OCI-LY1 (cell line): Measurements from ENCODE around the gene RAD52.

Experiments used
- H2AFZ ChIP-seq: fragments of 200-600 bp; sonication (generic), shearing (Covaris generic); 2 replicates; pipeline ENCODE4 v1.6.0; 2014; ENCODE audit warnings: antibody characterized with exemption, mild to moderate bottlenecking, low read length
- H3F3A ChIP-seq: fragments of 200-600 bp; sonication (generic), shearing (Covaris generic); 2 replicates; pipeline ENCODE4 v1.6.0; 2014; ENCODE audit warnings: mild to moderate bottlenecking, antibody characterized with exemption, low read length, moderate library complexity; ENCODE audit not compliant: insufficient read depth
- H3K27ac ChIP-seq: fragments of 200-600 bp; sonication (generic); 2 replicates; pipeline ENCODE4 v1.5.1; 2014; ENCODE audit warnings: low read length, mixed run types, mild to moderate bottlenecking, low read depth; ENCODE audit not compliant: poor library complexity, severe bottlenecking
- H3K27me3 ChIP-seq: fragments of 200-600 bp; sonication (generic); 2 replicates; pipeline ENCODE4 v1.6.0; 2014; ENCODE audit warnings: antibody characterized with exemption, mild to moderate bottlenecking, low read length, moderate library complexity; ENCODE audit not compliant: insufficient read depth
- H3K36me3 ChIP-seq: fragments of 200-600 bp; sonication (generic); 2 replicates; pipeline ENCODE4 v1.6.1; 2014; ENCODE audit warnings: mild to moderate bottlenecking, antibody characterized with exemption, low read length, moderate library complexity, mixed read lengths; ENCODE audit not compliant: insufficient read depth
- H3K4me1 ChIP-seq: fragments of 200-600 bp; sonication (generic); 2 replicates; pipeline ENCODE4 v1.5.1; 2014; ENCODE audit warnings: mild to moderate bottlenecking, low read length, moderate library complexity; ENCODE audit not compliant: insufficient read depth, severe bottlenecking
- H3K4me2 ChIP-seq: fragments of 200-600 bp; sonication (generic), shearing (Covaris generic); 2 replicates; pipeline ENCODE4 v1.6.1; 2014; ENCODE audit warnings: low read length
- H3K4me3 ChIP-seq: fragments of 200-600 bp; sonication (generic); 2 replicates; pipeline ENCODE4 v1.5.1; 2014; ENCODE audit warnings: low read length, low read depth, mild to moderate bottlenecking, mixed read lengths; ENCODE audit not compliant: poor library complexity, severe bottlenecking
- H3K79me2 ChIP-seq: fragments of 200-600 bp; shearing (Covaris generic); 2 replicates; pipeline ENCODE4 v1.6.1; 2016; ENCODE audit warnings: mixed run types, low read length, mixed read lengths; ENCODE audit not compliant: insufficient read depth
- H3K9ac ChIP-seq: fragments of 200-600 bp; sonication (generic), shearing (Covaris generic); 2 replicates; pipeline ENCODE4 v1.6.1; 2014; ENCODE audit warnings: mild to moderate bottlenecking, low read length, mixed read lengths
- H3K9me2 ChIP-seq: fragments of 200-600 bp; sonication (generic), shearing (Covaris generic); 2 replicates; pipeline ENCODE4 v1.6.1; 2014; ENCODE audit warnings: low read depth, mild to moderate bottlenecking, low read length, mixed read lengths
- H3K9me3 ChIP-seq: fragments of 200-600 bp; shearing (Covaris generic); 2 replicates; pipeline ENCODE4 v1.6.1; 2014; ENCODE audit warnings: low read length, mixed read lengths
- H4K20me1 ChIP-seq: fragments of 200-600 bp; sonication (generic), shearing (Covaris generic); 2 replicates; pipeline ENCODE4 v1.6.0; 2016; ENCODE audit warnings: mild to moderate bottlenecking, low read length; ENCODE audit not compliant: insufficient read depth
- EZH2 ChIP-seq: fragments of 200-600 bp; sonication (generic), shearing (Covaris generic); IDR thresholded peaks from 2 replicates; pipeline ENCODE4 v1.8.0; 2017; ENCODE audit warnings: borderline replicate concordance, mixed run types, mild to moderate bottlenecking, antibody characterized with exemption, low read length, moderate library complexity, mixed read lengths
- TF ChIP-seq, protein P1 (sequence below): fragments of 200-600 bp; sonication (generic), shearing (Covaris generic); IDR thresholded peaks from 2 replicates; pipeline ENCODE4 v1.5.1; 2017; ENCODE audit warnings: mild to moderate bottlenecking, antibody characterized with exemption, low read length, moderate library complexity, mixed read lengths

The RAD52 gene

DNA sequence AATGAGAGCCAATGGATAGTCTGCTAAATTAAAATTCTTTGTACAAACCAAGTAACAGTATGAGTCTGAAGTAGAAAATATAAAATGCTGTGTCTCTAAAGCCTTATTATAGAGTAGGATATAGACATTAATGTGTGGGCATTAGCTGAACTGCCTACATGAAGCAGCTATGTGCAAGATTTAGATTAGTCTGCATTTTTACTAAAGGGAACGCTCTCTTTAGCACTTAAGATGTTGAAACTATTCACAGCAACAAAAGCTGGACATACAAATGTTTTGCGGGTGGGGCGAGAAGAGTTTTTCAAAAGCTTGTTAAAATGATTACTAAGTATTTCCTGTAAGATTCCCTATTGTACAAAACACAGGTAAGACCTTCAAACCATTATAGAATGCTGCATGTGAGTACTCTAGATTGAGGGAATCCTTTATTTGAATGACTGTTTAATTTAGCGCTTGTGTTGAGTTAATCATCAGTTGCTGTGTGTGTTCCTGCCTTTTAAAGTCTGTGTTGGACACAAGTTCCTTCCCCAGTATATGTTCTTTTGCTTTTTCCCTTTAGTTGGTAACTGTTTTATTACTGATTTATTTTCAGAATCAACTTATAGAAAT lies 87.1 kb downstream of the RAD52 start:
- H3K9ac ChIP-seq, result no peak overlapping the region
- H3K27me3 ChIP-seq, result no peaks in the 10 kb centered on the region
- H3F3A ChIP-seq, result no peaks in the 10 kb centered on the region; the same call in 1 of the 2 replicates
- TF ChIP-seq, protein P1, sequence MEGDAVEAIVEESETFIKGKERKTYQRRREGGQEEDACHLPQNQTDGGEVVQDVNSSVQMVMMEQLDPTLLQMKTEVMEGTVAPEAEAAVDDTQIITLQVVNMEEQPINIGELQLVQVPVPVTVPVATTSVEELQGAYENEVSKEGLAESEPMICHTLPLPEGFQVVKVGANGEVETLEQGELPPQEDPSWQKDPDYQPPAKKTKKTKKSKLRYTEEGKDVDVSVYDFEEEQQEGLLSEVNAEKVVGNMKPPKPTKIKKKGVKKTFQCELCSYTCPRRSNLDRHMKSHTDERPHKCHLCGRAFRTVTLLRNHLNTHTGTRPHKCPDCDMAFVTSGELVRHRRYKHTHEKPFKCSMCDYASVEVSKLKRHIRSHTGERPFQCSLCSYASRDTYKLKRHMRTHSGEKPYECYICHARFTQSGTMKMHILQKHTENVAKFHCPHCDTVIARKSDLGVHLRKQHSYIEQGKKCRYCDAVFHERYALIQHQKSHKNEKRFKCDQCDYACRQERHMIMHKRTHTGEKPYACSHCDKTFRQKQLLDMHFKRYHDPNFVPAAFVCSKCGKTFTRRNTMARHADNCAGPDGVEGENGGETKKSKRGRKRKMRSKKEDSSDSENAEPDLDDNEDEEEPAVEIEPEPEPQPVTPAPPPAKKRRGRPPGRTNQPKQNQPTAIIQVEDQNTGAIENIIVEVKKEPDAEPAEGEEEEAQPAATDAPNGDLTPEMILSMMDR, result no peak
- no peak for TF ChIP-seq EZH2
- no peaks in the 10 kb centered on the region for H3K79me2 ChIP-seq
- no peaks in the 10 kb centered on the region for H3K9me2 ChIP-seq
- no peaks in the 10 kb centered on the region for H4K20me1 ChIP-seq
- no peak overlapping the region for H2AFZ ChIP-seq
- H3K36me3 ChIP-seq, result peaks cover 96% of the 10 kb centered on the region
- no peak overlapping the region for H3K4me2 ChIP-seq
- no peaks in the 10 kb centered on the region for H3K9me3 ChIP-seq
- H3K4me1 ChIP-seq, result no peaks in the 10 kb centered on the region
- H3K4me3 ChIP-seq, result no peak overlapping the region
- H3K27ac ChIP-seq, result no peak overlapping the region
